A673 (cell line): ENCODE data around the gene IGFBP5. TPM values are rescaled to one million over a fixed set of nuclear protein-coding genes. Genes with fewer than 3 reads are reported as not detected.

Experiments
- BruUV-seq: library from RNA; stranded (reverse); fragments of 400-500 nt; replicated peaks from 2 replicates; lab custom pipeline; 2021; lab: Mats Ljungman, UMichigan
- CTCF ChIA-PET: fragments of 300-600 bp; sonication (Branson Sonifier 250); formaldehyde crosslinking; loops from one replicate; lab custom pipeline; 2022; ENCODE audit warnings: antibody characterized with exemption; lab: Charles Lee
- POLR2A ChIA-PET: fragments of 300-600 bp; sonication (Branson Sonifier 250); formaldehyde crosslinking; loops from one replicate; lab custom pipeline; 2022; ENCODE audit warnings: antibody characterized with exemption; ENCODE audit not compliant: low non-redundant PET; lab: Charles Lee
- DNase-seq: peaks from one replicate; pipeline ENCODE4 v3.0.0-alpha.2; 2015; ENCODE audit warnings: low spot score
- H3K27ac ChIP-seq: fragments of 200-600 bp; sonication (generic); 2 replicates; pipeline ENCODE4 v1.5.1; 2016; ENCODE audit warnings: mixed run types, low read depth, mild to moderate bottlenecking, mixed read lengths, antibody characterized with exemption, low read length; ENCODE audit not compliant: poor library complexity, severe bottlenecking
- H3K27me3 ChIP-seq: fragments of 200-600 bp; sonication (generic); replicated peaks from 2 replicates; pipeline ENCODE4 v1.6.1; 2017; ENCODE audit warnings: mixed run types, low read depth, mild to moderate bottlenecking, mixed read lengths, antibody characterized with exemption, low read length; ENCODE audit not compliant: insufficient read depth, poor library complexity
- H3K36me3 ChIP-seq: fragments of 200-600 bp; sonication (generic); 2 replicates; pipeline ENCODE4 v1.6.1; 2016; ENCODE audit warnings: mixed run types, mild to moderate bottlenecking, mixed read lengths, antibody characterized with exemption, low read length; ENCODE audit not compliant: insufficient read depth, poor library complexity, severe bottlenecking
- H3K4me1 ChIP-seq: fragments of 200-600 bp; sonication (generic); 2 replicates; pipeline ENCODE4 v1.6.1; 2017; ENCODE audit warnings: mixed run types, mild to moderate bottlenecking, mixed read lengths, antibody characterized with exemption, low read length; ENCODE audit not compliant: insufficient read depth, poor library complexity, severe bottlenecking
- H3K4me3 ChIP-seq: fragments of 200-600 bp; sonication (generic); 2 replicates; pipeline ENCODE4 v1.5.1; 2016; ENCODE audit warnings: low read depth, mixed run types, mild to moderate bottlenecking, mixed read lengths, low read length; ENCODE audit not compliant: poor library complexity, severe bottlenecking
- H3K9me3 ChIP-seq: fragments of 200-600 bp; sonication (generic); 2 replicates; pipeline ENCODE4 v1.6.1; 2016; ENCODE audit warnings: mixed run types, low read depth, mild to moderate bottlenecking, mixed read lengths, antibody characterized with exemption, low read length; ENCODE audit not compliant: poor library complexity, severe bottlenecking
- EZH2 ChIP-seq: fragments of 200-600 bp; sonication (generic); IDR thresholded peaks from 2 replicates; pipeline ENCODE4 v1.6.1; 2017; ENCODE audit warnings: borderline replicate concordance, low read depth, mild to moderate bottlenecking, mixed read lengths, antibody characterized with exemption, low read length; ENCODE audit not compliant: poor library complexity, severe bottlenecking
- intact Hi-C: fragments of 100-400 bp; cut with micrococcal nuclease; formaldehyde crosslinking; loops from one replicate; pipeline ENCODE4 v1.10.0; 2022; ENCODE audit not compliant: unreplicated experiment
- total RNA-seq: library from RNA; stranded (reverse); gene quantifications from 2 replicates; pipeline ENCODE4 v1.2.3, GENCODE V29; 2021
- TF ChIP-seq, protein P1 (sequence below): fragments of 300-800, 200-600 bp; sonication (generic); conservative IDR thresholded peaks from 2 replicates; pipeline ENCODE4 v1.5.1; 2017; ENCODE audit warnings: low read depth, mild to moderate bottlenecking, antibody characterized with exemption, low read length, moderate library complexity, mixed read lengths

Gene IGFBP5
- total RNA-seq, 1 experiment from 2014 or later = 5.4 TPM

GRCh38 chr2:216635701-216636550 is 59.4 kb downstream of the IGFBP5 start:
- peak; percentile 59 for DNase-seq
- ChIA-PET CTCF (interaction anchor here (0.5 to 0.6 kb wide), 3 partner anchors 37 to 120 kb away, joined by 3 to 6 read pairs (median 4); no protein-coding TSS in a partner anchor), POLR2A (interaction anchor here (0.6 kb wide), 3 partner anchors 27 to 255 kb away, joined by 3 to 8 read pairs (median 4); no protein-coding TSS in a partner anchor)
- peaks cover 30% of the 10 kb centered on the region for H3K4me1 ChIP-seq
- BruUV-seq = no TSS peak
- peak overlapping the region; percentile 99 for H3K4me3 ChIP-seq
- no peaks in the 10 kb centered on the region for H3K9me3 ChIP-seq
- peaks cover 34% of the 10 kb centered on the region for H3K36me3 ChIP-seq
- intact Hi-C loops = loop anchor here (1.0 kb wide), 1 partner anchor 40 kb away; no protein-coding TSS in a partner anchor
- H3K27ac ChIP-seq = peak overlapping the region; percentile 93
- H3K27me3 ChIP-seq = no peaks in the 10 kb centered on the region
- TF ChIP-seq, protein P1, sequence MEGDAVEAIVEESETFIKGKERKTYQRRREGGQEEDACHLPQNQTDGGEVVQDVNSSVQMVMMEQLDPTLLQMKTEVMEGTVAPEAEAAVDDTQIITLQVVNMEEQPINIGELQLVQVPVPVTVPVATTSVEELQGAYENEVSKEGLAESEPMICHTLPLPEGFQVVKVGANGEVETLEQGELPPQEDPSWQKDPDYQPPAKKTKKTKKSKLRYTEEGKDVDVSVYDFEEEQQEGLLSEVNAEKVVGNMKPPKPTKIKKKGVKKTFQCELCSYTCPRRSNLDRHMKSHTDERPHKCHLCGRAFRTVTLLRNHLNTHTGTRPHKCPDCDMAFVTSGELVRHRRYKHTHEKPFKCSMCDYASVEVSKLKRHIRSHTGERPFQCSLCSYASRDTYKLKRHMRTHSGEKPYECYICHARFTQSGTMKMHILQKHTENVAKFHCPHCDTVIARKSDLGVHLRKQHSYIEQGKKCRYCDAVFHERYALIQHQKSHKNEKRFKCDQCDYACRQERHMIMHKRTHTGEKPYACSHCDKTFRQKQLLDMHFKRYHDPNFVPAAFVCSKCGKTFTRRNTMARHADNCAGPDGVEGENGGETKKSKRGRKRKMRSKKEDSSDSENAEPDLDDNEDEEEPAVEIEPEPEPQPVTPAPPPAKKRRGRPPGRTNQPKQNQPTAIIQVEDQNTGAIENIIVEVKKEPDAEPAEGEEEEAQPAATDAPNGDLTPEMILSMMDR = no peak
- no peak for TF ChIP-seq EZH2

- no peak for TF ChIP-seq EZH2
- TF ChIP-seq, protein P1 = no peak
- H3K4me1 ChIP-seq = peaks cover 27% of the 10 kb centered on the region
- no peaks in the 10 kb centered on the region for H3K27me3 ChIP-seq
- H3K4me3 ChIP-seq = peak overlapping the region; percentile 99
- ChIA-PET CTCF (interaction anchor here (0.6 to 1.4 kb wide), 2 partner anchors 19 to 117 kb away, joined by 4 to 5 read pairs; no protein-coding TSS in a partner anchor), POLR2A (interaction anchor here (0.6 kb wide), 2 partner anchors 28 to 255 kb away, joined by 4 to 8 read pairs; no protein-coding TSS in a partner anchor)
- peak overlapping the region; percentile 93 for H3K27ac ChIP-seq
- intact Hi-C loops = no loop called here
- peak; percentile 28 for DNase-seq
- H3K36me3 ChIP-seq = peaks cover 26% of the 10 kb centered on the region
- H3K9me3 ChIP-seq = no peaks in the 10 kb centered on the region
- no TSS peak for BruUV-seq
Measured at GRCh38 chr2:216635171-216635570, 60.2 kb downstream of the IGFBP5 start.

DNA sequence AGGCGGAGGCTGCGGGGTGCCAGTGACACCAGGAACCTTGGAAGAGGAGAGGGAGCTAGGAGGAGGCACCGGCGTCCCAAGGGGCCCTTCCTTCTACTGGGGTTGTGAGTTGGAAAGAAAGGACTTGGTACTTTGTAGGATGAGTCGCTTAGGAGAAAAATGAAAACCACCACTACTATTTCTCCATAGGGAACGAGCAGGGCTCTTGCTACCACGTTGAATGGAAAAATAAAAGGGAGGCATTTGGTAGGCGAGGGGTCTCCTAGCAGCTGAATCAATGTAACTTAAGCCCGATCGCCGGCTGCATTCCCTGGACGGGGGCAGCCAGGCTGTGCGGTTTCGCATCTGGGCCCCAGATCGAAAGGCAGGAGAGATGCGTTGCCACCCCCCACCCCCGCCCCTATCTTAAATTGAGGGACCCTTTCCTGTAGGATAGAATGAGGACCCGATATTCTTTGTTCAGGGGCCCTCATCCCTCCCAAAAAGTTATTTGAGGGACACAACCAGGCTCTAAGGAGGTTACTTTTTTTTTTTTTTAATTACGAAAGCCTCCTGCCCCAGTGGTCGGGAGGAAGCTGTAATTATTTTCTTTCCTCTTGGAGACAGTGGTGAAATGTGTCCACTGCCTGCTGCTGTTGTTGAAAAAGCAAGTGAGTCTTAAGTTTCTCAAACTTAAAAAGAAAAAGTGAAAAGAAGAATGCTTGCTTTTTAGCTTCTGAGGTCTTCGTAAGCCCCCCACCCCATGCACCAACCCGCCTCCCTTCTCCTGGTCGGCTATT is 60.8 kb downstream of the IGFBP5 start:
- peak; percentile 61 for DNase-seq
- Histone ChIP-seq H3K36me3 (peaks cover 20% of the 10 kb centered on the region), H3K4me3 (peak overlapping the region; percentile 99), H3K4me1 (peaks cover 26% of the 10 kb centered on the region), H3K27me3 (no peaks in the 10 kb centered on the region), H3K9me3 (no peaks in the 10 kb centered on the region), H3K27ac (peak overlapping the region; percentile 93)
- BruUV-seq = TSS peak; percentile 63
- TF ChIP-seq, protein P1 = no peak
- no peak for TF ChIP-seq EZH2
- intact Hi-C loops = no loop called here
- CTCF ChIA-PET = interaction anchor here (0.5 to 1.4 kb wide), 4 partner anchors 14 to 116 kb away, joined by 4 to 12 read pairs (median 4); no protein-coding TSS in a partner anchor
- POLR2A ChIA-PET = no interaction called here
